Right lobe of liver (tissue), 4 donors: ENCODE data around the gene DDX41.

ENCODE experiments used
- POLR2A ChIP-seq: fragments of 450-650 bp; IDR thresholded peaks from one replicate; pipeline ENCODE4 v1.6.1; 2017; ENCODE audit warnings: antibody characterized with exemption, mild to moderate bottlenecking
- TF ChIP-seq, protein P1 (sequence below), 4 donors: fragments of 200-600 bp in 3 of 4; fragments of 450-650 bp in 1 of 4; IDR thresholded peaks; one replicate each; pipeline versions ENCODE4 v1.5.1 to v1.8.0; 2016 to 2022; ENCODE audit warnings: antibody characterized with exemption in 4 of 4, mild to moderate bottlenecking in 2 of 4
- donor health status: DM: no; HTN: no; CAD: no.
- donor health status: DM: no; HTN: no; CAD: no.
- donor health status: DM: no; HTN: yes; CAD: no.

DNA sequence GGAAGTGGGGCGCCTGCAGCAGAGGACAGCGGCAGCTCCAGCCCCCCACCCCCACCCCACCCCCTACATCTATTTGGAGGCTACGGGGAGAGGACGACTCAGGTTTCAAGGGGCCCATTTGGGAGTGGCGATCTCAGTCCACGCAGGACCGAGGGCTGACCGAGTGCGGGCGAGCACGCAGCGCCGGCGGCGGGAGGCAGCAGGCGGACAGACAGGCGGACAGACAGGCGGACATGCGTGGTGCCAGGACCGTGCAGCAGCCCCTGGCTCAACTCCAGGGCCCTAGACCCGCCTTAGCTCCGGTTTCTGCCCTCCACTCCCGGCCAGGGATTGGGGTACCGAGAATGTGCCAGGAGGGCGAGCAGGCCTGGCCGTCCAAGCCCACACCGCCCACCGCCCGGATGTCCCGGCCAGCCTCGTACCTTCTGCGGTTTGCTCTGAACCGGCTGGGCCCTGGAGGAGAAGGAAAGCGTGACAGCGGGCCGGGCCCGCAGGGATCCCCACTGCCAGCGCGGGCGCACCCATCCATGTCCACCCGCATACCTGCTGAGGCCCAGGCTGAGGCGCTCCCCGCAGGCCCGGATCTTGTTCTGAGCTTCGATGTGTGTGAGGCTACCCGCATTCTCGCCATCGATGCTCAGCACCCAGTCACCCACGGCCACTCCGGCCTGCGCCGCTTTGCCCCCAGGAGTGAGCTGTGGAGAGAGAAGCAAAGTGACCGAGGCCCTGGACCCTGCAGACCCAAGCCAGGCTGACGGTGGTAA is 24.6 kb downstream of the DDX41 start:
- TF ChIP-seq POLR2A = no peak
- TF ChIP-seq, protein P1, sequence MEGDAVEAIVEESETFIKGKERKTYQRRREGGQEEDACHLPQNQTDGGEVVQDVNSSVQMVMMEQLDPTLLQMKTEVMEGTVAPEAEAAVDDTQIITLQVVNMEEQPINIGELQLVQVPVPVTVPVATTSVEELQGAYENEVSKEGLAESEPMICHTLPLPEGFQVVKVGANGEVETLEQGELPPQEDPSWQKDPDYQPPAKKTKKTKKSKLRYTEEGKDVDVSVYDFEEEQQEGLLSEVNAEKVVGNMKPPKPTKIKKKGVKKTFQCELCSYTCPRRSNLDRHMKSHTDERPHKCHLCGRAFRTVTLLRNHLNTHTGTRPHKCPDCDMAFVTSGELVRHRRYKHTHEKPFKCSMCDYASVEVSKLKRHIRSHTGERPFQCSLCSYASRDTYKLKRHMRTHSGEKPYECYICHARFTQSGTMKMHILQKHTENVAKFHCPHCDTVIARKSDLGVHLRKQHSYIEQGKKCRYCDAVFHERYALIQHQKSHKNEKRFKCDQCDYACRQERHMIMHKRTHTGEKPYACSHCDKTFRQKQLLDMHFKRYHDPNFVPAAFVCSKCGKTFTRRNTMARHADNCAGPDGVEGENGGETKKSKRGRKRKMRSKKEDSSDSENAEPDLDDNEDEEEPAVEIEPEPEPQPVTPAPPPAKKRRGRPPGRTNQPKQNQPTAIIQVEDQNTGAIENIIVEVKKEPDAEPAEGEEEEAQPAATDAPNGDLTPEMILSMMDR (IDR thresholded peaks at IDR 0.05) = no peak
